ENCODE results near the gene COX4I1.
A peak's percentile ranks its signal among the peaks of the same experiment; 100 is the strongest.

Gene COX4I1

GRCh38 chr16:85844169-85844481 lies 44.6 kb downstream of the COX4I1 start:
- DNase-seq: no peak

GRCh38 chr16:85844786-85845185 lies 45.3 kb downstream of the COX4I1 start:
- peak; percentile 52 for DNase-seq

- DNase-seq: no peak
These were observed 45.8 kb downstream of the COX4I1 start for GRCh38 chr16:85845266-85845665.

GRCh38 chr16:85846461-85846860 lies 47.0 kb downstream of the COX4I1 start:
- no peak for DNase-seq

- DNase-seq: no peak
These were observed 47.5 kb downstream of the COX4I1 start for GRCh38 chr16:85847036-85847435.

- no peak for DNase-seq
These were observed 48.4 kb downstream of the COX4I1 start for GRCh38 chr16:85847681-85848601.

GRCh38 chr16:85848986-85849385 lies 49.5 kb downstream of the COX4I1 start:
- no peak for DNase-seq

GRCh38 chr16:85849388-85849787 lies 49.9 kb downstream of the COX4I1 start:
- DNase-seq: no peak

GRCh38 chr16:85850344-85850880 lies 50.9 kb downstream of the COX4I1 start:
- no peak for DNase-seq

- no peak for DNase-seq
These were observed 51.7 kb downstream of the COX4I1 start for GRCh38 chr16:85851034-85851785.

GRCh38 chr16:85853547-85854545 lies 54.4 kb downstream of the COX4I1 start:
- DNase-seq: no peak

GRCh38 chr16:85854935-85855334 lies 55.4 kb downstream of the COX4I1 start:
- DNase-seq: no peak

- no peak for DNase-seq
These were observed 56.6 kb downstream of the COX4I1 start for GRCh38 chr16:85856079-85856478.

- DNase-seq: no peak
These were observed 57.1 kb downstream of the COX4I1 start for GRCh38 chr16:85856585-85856984.

Measured in NCI-H2029 (cell line).